Liver (tissue), 9 donors: ENCODE results near the gene RELL1. TPM values are rescaled to one million over a fixed set of nuclear protein-coding genes. Genes with fewer than 3 reads are reported as not detected.

Source experiments
- DNase-seq: peaks from one replicate; pipeline ENCODE4 v3.0.0-alpha.2; 2017; ENCODE audit warnings: low spot score
- H3K27ac ChIP-seq, 2 donors: one replicate each; pipeline ENCODE4 v1.7.0; 2013; ENCODE audit warnings: inconsistent platforms in 2 of 2, low read length in 2 of 2, control low read depth in 1 of 2, low read depth in 1 of 2, mild to moderate bottlenecking in 1 of 2
- H3K27me3 ChIP-seq, 4 donors: one replicate each; pipeline versions ENCODE4 v1.6.1 to v1.7.0; 2013; ENCODE audit warnings: low read length in 3 of 4, inconsistent platforms in 1 of 4, mild to moderate bottlenecking in 1 of 4, moderate library complexity in 1 of 4; ENCODE audit not compliant: control insufficient read depth in 4 of 4, insufficient read depth in 4 of 4
- H3K36me3 ChIP-seq, 4 donors: one replicate each; pipeline versions ENCODE4 v1.6.1 to v1.7.0; 2013; ENCODE audit warnings: low read length in 3 of 4, mild to moderate bottlenecking in 3 of 4, low read depth in 1 of 4, moderate library complexity in 1 of 4; ENCODE audit not compliant: control insufficient read depth in 4 of 4, insufficient read depth in 3 of 4
- H3K4me1 ChIP-seq, 4 donors: one replicate each; pipeline versions ENCODE4 v1.6.1 to v1.7.0; 2013; ENCODE audit warnings: low read length in 3 of 4, mild to moderate bottlenecking in 3 of 4, moderate library complexity in 1 of 4; ENCODE audit not compliant: control insufficient read depth in 4 of 4, insufficient read depth in 4 of 4
- H3K4me3 ChIP-seq, 3 donors: one replicate each; pipeline versions ENCODE4 v1.6.1 to v1.7.0; 2013; ENCODE audit warnings: low read length in 3 of 3, control low read depth in 1 of 3, low read depth in 1 of 3, mild to moderate bottlenecking in 1 of 3
- H3K9ac ChIP-seq, 2 donors: one replicate each; pipeline ENCODE4 v1.7.0; 2013; ENCODE audit warnings: low read length in 2 of 2, mild to moderate bottlenecking in 2 of 2, moderate library complexity in 2 of 2, control low read depth in 1 of 2, low read depth in 1 of 2
- H3K9me3 ChIP-seq, 4 donors: one replicate each; pipeline versions ENCODE4 v1.6.1 to v1.7.0; 2013; ENCODE audit warnings: low read length in 3 of 4; ENCODE audit not compliant: control insufficient read depth in 4 of 4
- ATF3 ChIP-seq: IDR thresholded peaks from 2 replicates; pipeline ENCODE4 v1.6.1; 2016; ENCODE audit warnings: antibody characterized with exemption
- CTCF ChIP-seq: fragments of 150-350 bp; IDR thresholded peaks from 2 replicates; pipeline ENCODE4 v1.5.1; 2017; ENCODE audit warnings: improper control_type of control experiment, low read depth, low read length; ENCODE audit not compliant: missing input control
- EGR1 ChIP-seq, 2 donors: IDR thresholded peaks; 2 replicates each; pipeline ENCODE4 v1.6.1; 2016 to 2018; ENCODE audit warnings: antibody characterized with exemption in 2 of 2, low read depth in 2 of 2
- FOXA1 ChIP-seq: IDR thresholded peaks from 2 replicates; pipeline ENCODE4 v1.6.1; 2016; ENCODE audit warnings: antibody characterized with exemption
- FOXA2 ChIP-seq: IDR thresholded peaks from 2 replicates; pipeline ENCODE4 v1.6.1; 2016; ENCODE audit warnings: antibody characterized with exemption
- GABPA ChIP-seq, 2 donors: IDR thresholded peaks in 1 of 2; conservative IDR thresholded peaks in 1 of 2; 2 replicates each; pipeline ENCODE4 v1.6.1; 2016; ENCODE audit warnings: antibody characterized with exemption in 2 of 2, mild to moderate bottlenecking in 1 of 2, moderate library complexity in 1 of 2
- HNF4A ChIP-seq, 2 donors: conservative IDR thresholded peaks; 2 replicates each; pipeline ENCODE4 v1.6.1; 2016; ENCODE audit warnings: antibody characterized with exemption in 2 of 2, mild to moderate bottlenecking in 2 of 2
- HNF4G ChIP-seq: IDR thresholded peaks from 2 replicates; pipeline ENCODE4 v1.6.1; 2016; ENCODE audit warnings: antibody characterized with exemption
- MAX ChIP-seq: IDR thresholded peaks from 2 replicates; pipeline ENCODE4 v1.6.1; 2016; ENCODE audit warnings: antibody characterized with exemption
- NR2F2 ChIP-seq: IDR thresholded peaks from 2 replicates; pipeline ENCODE4 v1.6.1; 2016; ENCODE audit warnings: antibody characterized with exemption
- RAD21 ChIP-seq, 2 donors: IDR thresholded peaks; 2 replicates each; pipeline ENCODE4 v1.6.1; 2016; ENCODE audit warnings: antibody characterized with exemption in 2 of 2, mild to moderate bottlenecking in 2 of 2
- REST ChIP-seq: IDR thresholded peaks from 2 replicates; pipeline ENCODE4 v1.6.1; 2016; ENCODE audit warnings: antibody characterized with exemption, mild to moderate bottlenecking
- RXRA ChIP-seq, 2 donors: IDR thresholded peaks; 2 replicates each; pipeline ENCODE4 v1.6.1; 2017 to 2018; ENCODE audit warnings: antibody characterized with exemption in 2 of 2, mild to moderate bottlenecking in 1 of 2
- SP1 ChIP-seq: IDR thresholded peaks from 2 replicates; pipeline ENCODE4 v1.6.1; 2018; ENCODE audit warnings: antibody characterized with exemption, mild to moderate bottlenecking
- TAF1 ChIP-seq: conservative IDR thresholded peaks from 2 replicates; pipeline ENCODE4 v1.6.1; 2016; ENCODE audit warnings: antibody characterized with exemption, mild to moderate bottlenecking
- YY1 ChIP-seq: IDR thresholded peaks from 2 replicates; pipeline ENCODE4 v1.6.1; 2016; ENCODE audit warnings: antibody characterized with exemption, mild to moderate bottlenecking
- WGBS: extraction: QIAGEN DNeasy Blood & Tissue Kit; methylation state at CpG from one replicate; pipeline ENCODE4 v1.1.7; 2013; 5-methylcytosine and 5-hydroxymethylcytosine counted together
- polyA plus RNA-seq, 2 donors: library from polyadenylated mRNA; stranded (reverse) in 1 of 2; unstranded in 1 of 2; fragments of 200-250 nt in 1 of 2; fragments of >200 nt in 1 of 2; fragmentation: Nextera tagmentation in 1 of 2; extraction: Ambion mirVana in 1 of 2; gene quantifications; one replicate each; pipeline versions ENCODE4 v1.2.1 to v1.2.3, GENCODE V29; 2013 to 2015
- total RNA-seq, 2 donors: library from RNA; depleted of rRNA; stranded (reverse); fragments of >200 nt; gene quantifications; one replicate each; pipeline ENCODE4 v1.2.3, GENCODE V29; 2014
- donor health status: healthy.
- donor health status: healthy.
- donor health status: healthy.
- donor health status: healthy.
- donor health status: healthy.

Gene RELL1
- total and polyA plus RNA-seq, 4 donors: 1.5 to 16.8 (median 7.3) TPM

GRCh38 chr4:37732526-37733186 is 46.5 kb upstream of the RELL1 start:
- Histone ChIP-seq H3K4me3 (no peak overlapping the region), H3K4me1 (peaks cover 0 to 10% (median 5%) of the 10 kb centered on the region in 4 donors), H3K9me3 (no peaks in the 10 kb centered on the region), H3K36me3 (no peaks in the 10 kb centered on the region), H3K9ac (no peak overlapping the region), H3K27me3 (no peaks in the 10 kb centered on the region), H3K27ac (no peak overlapping the region)
- no peak for TF ChIP-seq MAX
- TF ChIP-seq REST: no peak
- TF ChIP-seq EGR1 (IDR thresholded peaks at IDR 0.05; ENCODE audit: low read depth in 2 of 2): no peak
- no peak for TF ChIP-seq ATF3
- TF ChIP-seq FOXA2: no peak
- no peak for TF ChIP-seq GABPA (IDR thresholded peaks at IDR 0.05 in 1 of 2, conservative IDR thresholded peaks at IDR 0.05 in 1 of 2)
- no peak for TF ChIP-seq TAF1
- 93% methylated on average over 5 of the region's 5 CpGs for WGBS
- DNase-seq: no peak

GRCh38 chr4:37729649-37730004 is 43.5 kb upstream of the RELL1 start:
- Histone ChIP-seq H3K4me1 (peaks cover 0 to 10% (median 5%) of the 10 kb centered on the region in 4 donors), H3K27me3 (no peaks in the 10 kb centered on the region), H3K9me3 (no peaks in the 10 kb centered on the region), H3K4me3 (no peak overlapping the region), H3K9ac (no peak overlapping the region), H3K36me3 (no peaks in the 10 kb centered on the region), H3K27ac (no peak overlapping the region)
- WGBS: 93% methylated on average over 2 of the region's 2 CpGs
- TF ChIP-seq CTCF: no peak
- no peak for TF ChIP-seq TAF1
- no peak for TF ChIP-seq SP1
- no peak for TF ChIP-seq NR2F2
- TF ChIP-seq HNF4G: no peak
- no peak for TF ChIP-seq MAX
- TF ChIP-seq FOXA1: no peak
- TF ChIP-seq FOXA2: no peak
- no peak for TF ChIP-seq HNF4A (conservative IDR thresholded peaks at IDR 0.05)
- no peak for TF ChIP-seq EGR1 (IDR thresholded peaks at IDR 0.05; ENCODE audit: low read depth in 2 of 2)
- TF ChIP-seq RXRA (IDR thresholded peaks at IDR 0.05): no peak
- TF ChIP-seq GABPA (IDR thresholded peaks at IDR 0.05 in 1 of 2, conservative IDR thresholded peaks at IDR 0.05 in 1 of 2): no peak
- TF ChIP-seq YY1: no peak
- TF ChIP-seq REST: no peak
- no peak for TF ChIP-seq RAD21 (IDR thresholded peaks at IDR 0.05)
- DNase-seq: no peak
